ENCODE results near the gene MAP2K6.

The MAP2K6 gene

DNA sequence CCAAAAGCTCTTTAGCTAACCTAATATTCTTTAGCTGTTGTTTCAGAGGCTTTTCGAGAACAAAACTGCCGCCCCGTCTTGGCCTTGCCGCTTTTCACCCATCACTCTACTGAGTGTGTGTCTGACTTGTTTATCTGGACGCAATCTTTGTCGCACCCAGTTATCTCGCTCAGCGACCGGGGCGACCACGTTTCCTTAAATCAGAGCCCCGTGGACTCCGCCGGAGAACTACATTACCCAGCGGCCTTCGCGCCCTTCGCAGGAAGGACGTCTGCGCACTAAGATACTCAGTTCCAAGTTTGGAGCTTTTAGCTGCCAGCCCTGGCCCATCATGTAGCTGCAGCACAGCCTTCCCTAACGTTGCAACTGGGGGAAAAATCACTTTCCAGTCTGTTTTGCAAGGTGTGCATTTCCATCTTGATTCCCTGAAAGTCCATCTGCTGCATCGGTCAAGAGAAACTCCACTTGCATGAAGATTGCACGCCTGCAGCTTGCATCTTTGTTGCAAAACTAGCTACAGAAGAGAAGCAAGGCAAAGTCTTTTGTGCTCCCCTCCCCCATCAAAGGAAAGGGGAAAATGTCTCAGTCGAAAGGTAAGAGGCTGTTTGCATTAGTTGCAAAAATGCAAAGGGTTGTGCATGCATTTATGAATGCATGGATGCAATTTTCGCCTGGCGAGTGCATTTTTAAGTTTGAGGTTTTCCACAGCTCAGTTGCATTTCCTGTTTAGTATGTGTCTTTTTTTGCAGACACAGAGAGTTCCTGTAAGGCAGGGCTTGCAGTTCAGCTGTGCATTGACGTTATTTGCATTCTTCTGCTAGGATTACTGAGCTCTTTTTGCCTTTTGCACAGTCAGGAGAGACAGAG is at the start of gene MAP2K6:
MAP2K6 (plus strand) TSS at position 290 of the 867 bp plus-strand sequence; CDS start at position 578, 288 bp downstream.
- TF ChIP-seq LEF1 (IDR thresholded peaks at IDR 0.05; ENCODE audit: borderline replicate concordance) (no peak), FOXM1 (IDR thresholded peaks at IDR 0.05; ENCODE audit: borderline replicate concordance) (no peak), L3MBTL2 (conservative IDR thresholded peaks at IDR 0.05) (peak; percentile 78), ZNF384 (IDR thresholded peaks at IDR 0.05) (no peak), ARNT (IDR thresholded peaks at IDR 0.05) (no peak)
- TF ChIP-seq, protein P1, sequence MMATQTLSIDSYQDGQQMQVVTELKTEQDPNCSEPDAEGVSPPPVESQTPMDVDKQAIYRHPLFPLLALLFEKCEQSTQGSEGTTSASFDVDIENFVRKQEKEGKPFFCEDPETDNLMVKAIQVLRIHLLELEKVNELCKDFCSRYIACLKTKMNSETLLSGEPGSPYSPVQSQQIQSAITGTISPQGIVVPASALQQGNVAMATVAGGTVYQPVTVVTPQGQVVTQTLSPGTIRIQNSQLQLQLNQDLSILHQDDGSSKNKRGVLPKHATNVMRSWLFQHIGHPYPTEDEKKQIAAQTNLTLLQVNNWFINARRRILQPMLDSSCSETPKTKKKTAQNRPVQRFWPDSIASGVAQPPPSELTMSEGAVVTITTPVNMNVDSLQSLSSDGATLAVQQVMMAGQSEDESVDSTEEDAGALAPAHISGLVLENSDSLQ (IDR thresholded peaks at IDR 0.05) = peak; percentile 46; the same call in 1 of the 2 replicates
- CTCF ChIA-PET = interaction anchor here (0.8 to 1.3 kb wide), 2 partner anchors 19 to 62 kb away, joined by 4 to 7 read pairs; no protein-coding TSS in a partner anchor
- peak; percentile 83 for DNase-seq (ENCODE audit: extremely low spot score)
- POLR2A ChIA-PET = interaction anchor here (0.7 to 2.0 kb wide), 16 partner anchors 10 to 110 kb away, joined by 3 to 15 read pairs (median 4); partner anchors contain the start of gene ABCA5

DNA sequence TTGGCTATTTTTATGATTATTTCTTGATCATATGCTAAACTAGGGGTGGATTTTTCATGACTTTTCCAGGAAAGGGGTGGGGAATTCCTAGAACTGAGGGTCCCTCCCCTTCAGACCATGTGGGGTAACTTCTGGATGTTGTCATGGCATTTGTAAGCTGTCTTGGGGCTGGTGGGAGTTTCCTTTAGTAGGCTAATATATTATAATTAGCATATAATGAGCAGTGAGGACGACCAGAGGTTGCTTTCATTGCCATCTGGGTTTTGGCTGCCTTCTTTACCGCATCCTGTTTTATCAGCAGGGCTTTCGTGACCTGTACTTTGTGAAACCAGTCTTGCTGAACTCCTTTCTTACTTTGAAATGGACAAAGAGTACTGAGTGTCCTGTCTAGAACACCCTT is 47.2 kb upstream of the MAP2K6 start:
- no peak for DNase-seq (ENCODE audit: extremely low spot score)
- CTCF ChIA-PET = no interaction called here
- POLR2A ChIA-PET = no interaction called here
- no peak for TF ChIP-seq ZNF384 (IDR thresholded peaks at IDR 0.05)
- no peak for TF ChIP-seq SUZ12 (IDR thresholded peaks at IDR 0.05)
- TF ChIP-seq TARDBP (IDR thresholded peaks at IDR 0.05) = no peak
- TF ChIP-seq FOXK2 (IDR thresholded peaks at IDR 0.05) = no peak
- TF ChIP-seq L3MBTL2 (conservative IDR thresholded peaks at IDR 0.05) = no peak
- no peak for TF ChIP-seq NFRKB (IDR thresholded peaks at IDR 0.05)
- no peak for TF ChIP-seq HDGF (IDR thresholded peaks at IDR 0.05; ENCODE audit: borderline replicate concordance)
- no peak for TF ChIP-seq FOXM1 (IDR thresholded peaks at IDR 0.05; ENCODE audit: borderline replicate concordance)
- TF ChIP-seq LEF1 (IDR thresholded peaks at IDR 0.05; ENCODE audit: borderline replicate concordance) = no peak
- TF ChIP-seq FOXA1 (IDR thresholded peaks at IDR 0.05) = no peak
- TF ChIP-seq ARNT (IDR thresholded peaks at IDR 0.05) = no peak
- TF ChIP-seq, protein P1 (IDR thresholded peaks at IDR 0.05) = no peak
- no peak for TF ChIP-seq ELF4 (IDR thresholded peaks at IDR 0.05)
- no peak for TF ChIP-seq SP1 (IDR thresholded peaks at IDR 0.05)
- no peak for TF ChIP-seq BHLHE40 (IDR thresholded peaks at IDR 0.05; ENCODE audit: borderline replicate concordance)
- no peak for TF ChIP-seq CTBP1 (IDR thresholded peaks at IDR 0.05; ENCODE audit: borderline replicate concordance)

DNA sequence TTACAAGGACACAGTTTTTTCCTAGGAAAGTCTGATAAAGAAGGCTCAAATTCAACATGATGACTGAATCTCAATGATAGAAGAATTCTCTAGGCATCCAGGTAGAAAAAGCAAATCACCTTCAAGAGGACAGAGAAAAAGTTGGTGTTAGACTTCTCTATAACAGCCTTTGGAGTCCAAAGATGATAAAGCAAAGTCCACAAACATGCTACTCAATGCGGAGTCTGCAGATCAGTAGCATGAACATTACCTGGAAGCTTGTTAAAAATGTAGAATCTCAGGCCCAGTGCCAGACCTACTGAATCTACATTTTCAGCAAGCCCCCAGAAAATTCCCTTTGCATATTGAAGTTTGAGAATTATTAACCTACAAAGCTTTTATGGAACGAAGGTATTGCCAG is 41.4 kb upstream of the MAP2K6 start:
- CTCF ChIA-PET = interaction anchor here (2.9 kb wide), 1 partner anchor 22 kb away, joined by 7 read pairs; no protein-coding TSS in a partner anchor
- DNase-seq (ENCODE audit: extremely low spot score) = no peak
- TF ChIP-seq HDGF (IDR thresholded peaks at IDR 0.05; ENCODE audit: borderline replicate concordance) = no peak
- no peak for TF ChIP-seq ARNT (IDR thresholded peaks at IDR 0.05)
- POLR2A ChIA-PET = no interaction called here

DNA sequence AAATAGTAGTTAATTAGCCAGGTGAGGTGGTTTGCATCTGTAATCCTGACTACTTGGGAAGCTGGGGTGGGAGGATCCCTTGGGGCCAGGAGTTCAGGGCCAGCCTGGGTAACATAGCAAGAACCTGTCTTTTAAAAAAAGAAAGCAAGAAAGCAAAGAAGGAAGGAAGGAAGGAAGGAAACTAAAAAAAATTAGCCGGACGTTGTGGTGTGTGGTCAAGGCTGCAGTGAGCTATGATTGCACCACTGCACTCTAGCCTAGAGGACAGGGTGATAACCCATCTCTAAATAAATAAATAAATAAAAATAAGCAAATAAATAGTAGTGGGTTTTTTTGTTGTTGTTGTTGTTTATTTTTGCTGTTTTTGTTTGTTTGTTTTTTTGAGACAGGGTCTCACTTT is 39.3 kb upstream of the MAP2K6 start:
- DNase-seq (ENCODE audit: extremely low spot score) = no peak
- ChIA-PET POLR2A (no interaction called here), CTCF (interaction anchor here (0.7 kb wide), 1 partner anchor 114 kb away, joined by 3 read pairs; no protein-coding TSS in a partner anchor)
- TF ChIP-seq SUZ12 (IDR thresholded peaks at IDR 0.05) (no peak), ZNF384 (IDR thresholded peaks at IDR 0.05) (no peak), FOXA1 (IDR thresholded peaks at IDR 0.05) (no peak), HDGF (IDR thresholded peaks at IDR 0.05; ENCODE audit: borderline replicate concordance) (no peak), ARNT (IDR thresholded peaks at IDR 0.05) (no peak), ELF4 (IDR thresholded peaks at IDR 0.05) (no peak), L3MBTL2 (conservative IDR thresholded peaks at IDR 0.05) (no peak), NFRKB (IDR thresholded peaks at IDR 0.05) (no peak), SP1 (IDR thresholded peaks at IDR 0.05) (no peak), LEF1 (IDR thresholded peaks at IDR 0.05; ENCODE audit: borderline replicate concordance) (no peak), FOXK2 (IDR thresholded peaks at IDR 0.05) (no peak), FOXM1 (IDR thresholded peaks at IDR 0.05; ENCODE audit: borderline replicate concordance) (no peak), BHLHE40 (IDR thresholded peaks at IDR 0.05; ENCODE audit: borderline replicate concordance) (no peak), CTBP1 (IDR thresholded peaks at IDR 0.05; ENCODE audit: borderline replicate concordance) (no peak), TARDBP (IDR thresholded peaks at IDR 0.05) (no peak)
- TF ChIP-seq, protein P1 (IDR thresholded peaks at IDR 0.05) = no peak

DNA sequence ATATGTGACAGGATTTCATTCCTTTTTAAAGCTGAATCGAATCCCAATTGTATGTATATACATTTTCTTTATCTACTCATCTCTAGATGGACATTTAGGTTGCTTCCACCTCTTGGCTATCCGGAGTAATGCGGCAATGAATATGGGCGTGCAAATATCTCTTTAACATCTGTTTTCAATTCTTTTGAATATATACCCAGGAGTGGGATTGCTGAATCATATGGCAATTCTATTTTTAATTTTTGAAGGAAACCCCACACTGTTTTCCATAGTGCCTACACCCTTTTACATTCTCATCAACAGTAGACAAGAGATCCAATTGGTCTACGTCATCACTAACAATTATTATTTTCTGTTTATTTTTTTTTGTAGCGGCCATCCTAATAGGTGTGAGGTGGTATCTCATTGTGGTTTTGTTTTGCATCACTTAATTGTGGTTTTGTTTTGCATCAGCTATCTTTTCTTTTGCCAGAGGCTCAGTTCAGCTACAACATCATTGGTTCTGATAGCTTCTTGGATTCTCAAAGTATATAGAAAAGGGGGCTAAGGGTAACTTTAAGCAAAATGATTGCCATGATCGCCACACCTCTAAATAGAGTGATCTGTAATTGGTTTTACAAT is 25.6 kb upstream of the MAP2K6 start:
- CTCF ChIA-PET = interaction anchor here (0.6 to 0.7 kb wide), 2 partner anchors 136 to 1182 kb away, joined by 4 to 5 read pairs; no protein-coding TSS in a partner anchor
- TF ChIP-seq ELF4 (IDR thresholded peaks at IDR 0.05) (no peak), HDGF (IDR thresholded peaks at IDR 0.05; ENCODE audit: borderline replicate concordance) (no peak), FOXK2 (IDR thresholded peaks at IDR 0.05) (no peak), FOXA1 (IDR thresholded peaks at IDR 0.05) (no peak), L3MBTL2 (conservative IDR thresholded peaks at IDR 0.05) (no peak), TARDBP (IDR thresholded peaks at IDR 0.05) (no peak), SUZ12 (IDR thresholded peaks at IDR 0.05) (no peak), NFRKB (IDR thresholded peaks at IDR 0.05) (no peak), ZNF384 (IDR thresholded peaks at IDR 0.05) (no peak), CTBP1 (IDR thresholded peaks at IDR 0.05; ENCODE audit: borderline replicate concordance) (no peak), ARNT (IDR thresholded peaks at IDR 0.05) (no peak)
- TF ChIP-seq, protein P1 (IDR thresholded peaks at IDR 0.05) = no peak
- POLR2A ChIA-PET = interaction anchor here (1.3 kb wide), 1 partner anchor 61 kb away, joined by 3 read pairs; the partner anchor contains the start of gene ABCA5
- DNase-seq (ENCODE audit: extremely low spot score) = no peak
